ENCODE data around the gene MAP3K10.
A peak's percentile ranks its signal among the peaks of the same experiment; 100 is the strongest.

DNA sequence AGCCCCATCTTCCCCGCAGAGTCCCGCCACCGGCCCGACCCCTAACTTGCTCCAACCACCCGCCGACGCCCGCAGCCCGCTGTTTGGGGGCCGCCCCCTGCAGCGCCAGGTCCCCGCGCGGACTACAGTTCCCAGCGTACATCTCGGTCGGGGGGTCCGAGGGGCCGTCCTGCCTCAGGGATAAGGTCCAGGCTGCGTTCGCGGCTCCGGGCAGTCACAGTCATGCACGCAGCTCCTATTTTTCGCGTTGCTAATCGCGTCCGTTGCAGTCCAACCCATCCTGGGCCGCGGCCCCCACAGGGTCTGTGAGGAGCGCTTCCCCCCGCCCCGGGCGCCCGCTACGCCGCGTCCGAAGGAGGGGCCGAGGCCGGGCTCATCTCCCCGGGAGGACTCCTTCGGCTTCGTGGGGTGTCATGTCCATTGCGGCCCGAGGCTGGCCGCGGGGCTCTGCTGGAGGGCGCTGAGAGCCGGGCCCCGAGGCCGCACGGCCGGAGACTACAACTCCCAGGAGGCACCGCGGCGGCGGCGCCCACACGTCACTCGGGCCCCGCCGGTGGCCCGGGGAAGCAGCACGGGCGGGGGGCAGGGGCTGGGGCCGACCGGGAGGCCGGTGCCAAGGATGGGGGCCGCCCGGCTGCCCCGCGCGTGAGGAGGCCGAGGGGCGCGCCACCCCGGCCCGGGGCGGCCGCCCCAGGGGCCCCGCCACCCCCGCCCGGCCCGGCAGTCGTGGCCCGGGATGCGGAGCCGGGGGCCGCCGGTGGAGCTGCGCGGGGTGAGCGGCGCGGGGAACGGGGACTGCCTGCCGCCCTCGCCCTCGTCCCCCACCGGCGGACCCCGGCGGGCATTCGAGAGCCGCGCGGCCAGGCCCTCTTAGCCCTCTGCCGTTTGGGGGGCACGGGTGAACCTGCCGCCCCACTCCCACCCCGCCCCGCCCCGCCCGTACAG is at the start of gene MAP3K10:
- TF ChIP-seq, protein P1, sequence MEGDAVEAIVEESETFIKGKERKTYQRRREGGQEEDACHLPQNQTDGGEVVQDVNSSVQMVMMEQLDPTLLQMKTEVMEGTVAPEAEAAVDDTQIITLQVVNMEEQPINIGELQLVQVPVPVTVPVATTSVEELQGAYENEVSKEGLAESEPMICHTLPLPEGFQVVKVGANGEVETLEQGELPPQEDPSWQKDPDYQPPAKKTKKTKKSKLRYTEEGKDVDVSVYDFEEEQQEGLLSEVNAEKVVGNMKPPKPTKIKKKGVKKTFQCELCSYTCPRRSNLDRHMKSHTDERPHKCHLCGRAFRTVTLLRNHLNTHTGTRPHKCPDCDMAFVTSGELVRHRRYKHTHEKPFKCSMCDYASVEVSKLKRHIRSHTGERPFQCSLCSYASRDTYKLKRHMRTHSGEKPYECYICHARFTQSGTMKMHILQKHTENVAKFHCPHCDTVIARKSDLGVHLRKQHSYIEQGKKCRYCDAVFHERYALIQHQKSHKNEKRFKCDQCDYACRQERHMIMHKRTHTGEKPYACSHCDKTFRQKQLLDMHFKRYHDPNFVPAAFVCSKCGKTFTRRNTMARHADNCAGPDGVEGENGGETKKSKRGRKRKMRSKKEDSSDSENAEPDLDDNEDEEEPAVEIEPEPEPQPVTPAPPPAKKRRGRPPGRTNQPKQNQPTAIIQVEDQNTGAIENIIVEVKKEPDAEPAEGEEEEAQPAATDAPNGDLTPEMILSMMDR (IDR thresholded peaks at IDR 0.05 in 2 of 3, conservative IDR thresholded peaks at IDR 0.05 in 1 of 3; ENCODE audit: insufficient read depth in 2 of 3, low read depth in 1 of 3, low read length in 3 of 3): no peak
- peak; percentile 44; the same call in 1 of the 2 replicates for TF ChIP-seq POLR2A (conservative IDR thresholded peaks at IDR 0.05)
- peak in 1 of 2 experiments; percentile 54; a peak in 1 of 4 replicates for TF ChIP-seq HDAC1 (IDR thresholded peaks at IDR 0.05)
- TF ChIP-seq ZFX (CRISPR knock-in tag; IDR thresholded peaks at IDR 0.05): peak; percentile 95

All from K562 (cell line).